Fibroblast of lung (primary cell): ENCODE data around the gene IL3RA. TPM values are rescaled to one million over a fixed set of nuclear protein-coding genes. Genes with fewer than 3 reads are reported as not detected.

ENCODE experiments used
- DNase-seq, 2 donors: peaks; one replicate each; pipeline versions ENCODE4 v3.0.0 to v3.0.0-alpha.2; 2010; ENCODE audit warnings: low read depth in 2 of 2
- H2AFZ ChIP-seq: 2 replicates; pipeline ENCODE4 v1.5.1; 2012; ENCODE audit warnings: low read length, control low read depth, inconsistent platforms
- H3K27ac ChIP-seq: 2 replicates; pipeline ENCODE4 v1.5.1; 2011; ENCODE audit warnings: low read length, control low read depth; ENCODE audit not compliant: insufficient read depth
- H3K27me3 ChIP-seq: 2 replicates; pipeline ENCODE4 v1.5.1; 2011; ENCODE audit warnings: mild to moderate bottlenecking, low read length; ENCODE audit not compliant: control insufficient read depth, insufficient read depth
- H3K36me3 ChIP-seq: 2 replicates; pipeline ENCODE4 v1.5.1; 2011; ENCODE audit warnings: low read length; ENCODE audit not compliant: control insufficient read depth, insufficient read depth
- H3K4me1 ChIP-seq: 2 replicates; pipeline ENCODE4 v1.5.1; 2011; ENCODE audit warnings: low read length; ENCODE audit not compliant: control insufficient read depth, insufficient read depth; ENCODE audit errors: extremely low read depth
- H3K4me2 ChIP-seq: 2 replicates; pipeline ENCODE4 v1.5.1; 2011; ENCODE audit warnings: low read length, control low read depth; ENCODE audit not compliant: insufficient read depth; ENCODE audit errors: extremely low read depth
- H3K4me3 ChIP-seq, 4 experiments: fragments of 200-600 bp in 1 of 4; sonication (generic) in 1 of 4; replicated peaks in 1 of 4; 2 replicates each; pipeline ENCODE4 v1.5.1; 2011 to 2016; ENCODE audit warnings: low read length in 4 of 4, low read depth in 3 of 4, mild to moderate bottlenecking in 3 of 4, control low read depth in 2 of 4, inconsistent platforms in 1 of 4, mixed read lengths in 1 of 4; ENCODE audit not compliant: insufficient read depth in 1 of 4; ENCODE audit errors: control extremely low read depth in 1 of 4
- H3K79me2 ChIP-seq: 2 replicates; pipeline ENCODE4 v1.5.1; 2012; ENCODE audit warnings: mild to moderate bottlenecking, low read length, inconsistent platforms; ENCODE audit not compliant: control insufficient read depth, insufficient read depth
- H3K9ac ChIP-seq: 2 replicates; pipeline ENCODE4 v1.5.1; 2011; ENCODE audit warnings: mild to moderate bottlenecking, low read length, control low read depth; ENCODE audit not compliant: insufficient read depth
- H3K9me3 ChIP-seq: 2 replicates; pipeline ENCODE4 v1.5.1; 2012; ENCODE audit warnings: low read depth, low read length; ENCODE audit not compliant: control insufficient read depth, insufficient read depth
- H4K20me1 ChIP-seq: 2 replicates; pipeline ENCODE4 v1.5.1; 2011; ENCODE audit warnings: low read length; ENCODE audit not compliant: control insufficient read depth, insufficient read depth; ENCODE audit errors: extremely low read depth
- CTCF ChIP-seq, 2 donors: IDR thresholded peaks in 1 of 2; conservative IDR thresholded peaks in 1 of 2; 1 replicate in 1 of 2; 2 replicates in 1 of 2; pipeline ENCODE4 v1.5.1; 2011 to 2012; ENCODE audit warnings: low read length in 2 of 2, control low read depth in 1 of 2, inconsistent platforms in 1 of 2, low read depth in 1 of 2, mild to moderate bottlenecking in 1 of 2
- EZH2 ChIP-seq: IDR thresholded peaks from 2 replicates; pipeline ENCODE4 v1.5.1; 2012; ENCODE audit warnings: low read length, control low read depth, mild to moderate bottlenecking; ENCODE audit errors: missing control alignments
- polyA plus RNA-seq, 2 donors: library from polyadenylated mRNA; depleted of rRNA in 1 of 2; stranded (reverse) in 1 of 2; unstranded in 1 of 2; fragments of >200 nt; gene quantifications; 2 replicates each; pipeline ENCODE4 v1.2.1, GENCODE V29; 2011 to 2012; ENCODE audit warnings: missing spikeins in 1 of 2
- total RNA-seq: library from RNA; depleted of rRNA; stranded (reverse); fragments of >200 nt; gene quantifications from 2 replicates; pipeline ENCODE4 v1.2.1, GENCODE V29; 2014

IL3RA gene
- total and polyA plus RNA-seq, 2 donors (not counting 1 experiment from before 2014, with no cell fraction given): under 0.01 to 0.03 TPM

GRCh38 chrX:1385253-1386223 lies 49.0 kb downstream of the IL3RA start:
- H3K79me2 ChIP-seq: peaks cover 35% of the 10 kb centered on the region
- no peak overlapping the region for H3K27ac ChIP-seq
- no peaks in the 10 kb centered on the region for H3K27me3 ChIP-seq
- H4K20me1 ChIP-seq: peaks cover 2% of the 10 kb centered on the region
- no peak overlapping the region for H3K4me2 ChIP-seq
- no peaks in the 10 kb centered on the region for H3K9me3 ChIP-seq
- H3K36me3 ChIP-seq: peaks cover 42% of the 10 kb centered on the region
- H3K4me3 ChIP-seq: no peak overlapping the region
- H2AFZ ChIP-seq: no peak overlapping the region
- DNase-seq: no peak
- TF ChIP-seq CTCF (conservative IDR thresholded peaks at IDR 0.05 in 1 of 2, IDR thresholded peaks at IDR 0.05 in 1 of 2; ENCODE audit: low read depth in 1 of 2, low read length in 2 of 2) (no peak), EZH2 (no peak)
- no peak overlapping the region for H3K9ac ChIP-seq
- H3K4me1 ChIP-seq: peaks cover 4% of the 10 kb centered on the region

GRCh38 chrX:1386338-1387127 lies 49.9 kb downstream of the IL3RA start:
- H3K27me3 ChIP-seq: no peaks in the 10 kb centered on the region
- peaks cover 44% of the 10 kb centered on the region for H3K79me2 ChIP-seq
- DNase-seq: no peak
- peaks cover 6% of the 10 kb centered on the region for H3K4me1 ChIP-seq
- H3K9me3 ChIP-seq: no peaks in the 10 kb centered on the region
- H2AFZ ChIP-seq: no peak overlapping the region
- H3K4me3 ChIP-seq: no peak overlapping the region
- no peak overlapping the region for H3K4me2 ChIP-seq
- no peak overlapping the region for H3K27ac ChIP-seq
- peaks cover 2% of the 10 kb centered on the region for H4K20me1 ChIP-seq
- peaks cover 42% of the 10 kb centered on the region for H3K36me3 ChIP-seq
- no peak for TF ChIP-seq EZH2
- H3K9ac ChIP-seq: no peak overlapping the region

- DNase-seq: no peak
- Histone ChIP-seq H3K4me3 (no peak overlapping the region), H3K4me2 (no peak overlapping the region), H3K4me1 (peaks cover 6% of the 10 kb centered on the region), H3K27me3 (no peaks in the 10 kb centered on the region), H4K20me1 (peaks cover 2% of the 10 kb centered on the region), H3K27ac (no peak overlapping the region), H3K36me3 (peaks cover 42% of the 10 kb centered on the region), H3K9ac (no peak overlapping the region), H3K79me2 (peaks cover 44% of the 10 kb centered on the region), H3K9me3 (no peaks in the 10 kb centered on the region), H2AFZ (no peak overlapping the region)
- no peak for TF ChIP-seq EZH2
- TF ChIP-seq CTCF (conservative IDR thresholded peaks at IDR 0.05 in 1 of 2, IDR thresholded peaks at IDR 0.05 in 1 of 2; ENCODE audit: low read depth in 1 of 2, low read length in 2 of 2): no peak
Measured at GRCh38 chrX:1387141-1387776, 50.7 kb downstream of the IL3RA start.
